ENCODE measurements around the gene ATP6V0B.

ATP6V0B gene

GRCh38 chr1:43983253-43983899 lies 8.6 kb downstream of the ATP6V0B start:
- Histone ChIP-seq H3K4me1 (ENCODE audit: control insufficient read depth, insufficient read depth, low read length) (peaks cover 40% of the 10 kb centered on the region), H3K36me3 (ENCODE audit: control insufficient read depth, insufficient read depth, low read length) (no peaks in the 10 kb centered on the region), H3K9me3 (ENCODE audit: control insufficient read depth, low read length) (no peaks in the 10 kb centered on the region), H3K27me3 (ENCODE audit: control insufficient read depth, insufficient read depth, low read length) (no peaks in the 10 kb centered on the region), H3K4me3 (ENCODE audit: low read length) (no peak overlapping the region), H3K9ac (ENCODE audit: low read length) (no peak overlapping the region)

GRCh38 chr1:43984855-43985254 lies 10.1 kb downstream of the ATP6V0B start:
- no peak overlapping the region for H3K9ac ChIP-seq (ENCODE audit: low read length)
- H3K4me1 ChIP-seq (ENCODE audit: control insufficient read depth, insufficient read depth, low read length): peaks cover 33% of the 10 kb centered on the region
- H3K9me3 ChIP-seq (ENCODE audit: control insufficient read depth, low read length): no peaks in the 10 kb centered on the region
- no peaks in the 10 kb centered on the region for H3K36me3 ChIP-seq (ENCODE audit: control insufficient read depth, insufficient read depth, low read length)
- no peak overlapping the region for H3K4me3 ChIP-seq (ENCODE audit: low read length)
- no peaks in the 10 kb centered on the region for H3K27me3 ChIP-seq (ENCODE audit: control insufficient read depth, insufficient read depth, low read length)

GRCh38 chr1:43985984-43986595 lies 11.3 kb downstream of the ATP6V0B start:
- Histone ChIP-seq H3K36me3 (ENCODE audit: control insufficient read depth, insufficient read depth, low read length) (no peaks in the 10 kb centered on the region), H3K9ac (ENCODE audit: low read length) (no peak overlapping the region)

GRCh38 chr1:43986712-43987111 lies 12.0 kb downstream of the ATP6V0B start:
- no peak overlapping the region for H3K9ac ChIP-seq (ENCODE audit: low read length)
- H3K27me3 ChIP-seq (ENCODE audit: control insufficient read depth, insufficient read depth, low read length): no peaks in the 10 kb centered on the region
- H3K36me3 ChIP-seq (ENCODE audit: control insufficient read depth, insufficient read depth, low read length): no peaks in the 10 kb centered on the region
- H3K4me3 ChIP-seq (ENCODE audit: low read length): no peak overlapping the region
- H3K4me1 ChIP-seq (ENCODE audit: control insufficient read depth, insufficient read depth, low read length): peaks cover 25% of the 10 kb centered on the region
- H3K9me3 ChIP-seq (ENCODE audit: control insufficient read depth, low read length): no peaks in the 10 kb centered on the region

More at GRCh38 chr1:43985984-43986595, 11.3 kb downstream of the ATP6V0B start:
- H3K4me3 ChIP-seq (ENCODE audit: low read length): no peak overlapping the region
- H3K4me1 ChIP-seq (ENCODE audit: control insufficient read depth, insufficient read depth, low read length): peaks cover 28% of the 10 kb centered on the region
- no peaks in the 10 kb centered on the region for H3K9me3 ChIP-seq (ENCODE audit: control insufficient read depth, low read length)
- H3K27me3 ChIP-seq (ENCODE audit: control insufficient read depth, insufficient read depth, low read length): no peaks in the 10 kb centered on the region

GRCh38 chr1:43987159-43987902 lies 12.6 kb downstream of the ATP6V0B start:
- H3K9ac ChIP-seq (ENCODE audit: low read length): no peak overlapping the region
- H3K27me3 ChIP-seq (ENCODE audit: control insufficient read depth, insufficient read depth, low read length): no peaks in the 10 kb centered on the region
- H3K36me3 ChIP-seq (ENCODE audit: control insufficient read depth, insufficient read depth, low read length): no peaks in the 10 kb centered on the region
- no peaks in the 10 kb centered on the region for H3K9me3 ChIP-seq (ENCODE audit: control insufficient read depth, low read length)
- H3K4me1 ChIP-seq (ENCODE audit: control insufficient read depth, insufficient read depth, low read length): peaks cover 31% of the 10 kb centered on the region
- H3K4me3 ChIP-seq (ENCODE audit: low read length): no peak overlapping the region

- H3K36me3 ChIP-seq (ENCODE audit: control insufficient read depth, insufficient read depth, low read length): no peaks in the 10 kb centered on the region
- peaks cover 37% of the 10 kb centered on the region for H3K4me1 ChIP-seq (ENCODE audit: control insufficient read depth, insufficient read depth, low read length)
- H3K27me3 ChIP-seq (ENCODE audit: control insufficient read depth, insufficient read depth, low read length): no peaks in the 10 kb centered on the region
- H3K9me3 ChIP-seq (ENCODE audit: control insufficient read depth, low read length): no peaks in the 10 kb centered on the region
- H3K9ac ChIP-seq (ENCODE audit: low read length): peak overlapping the region; percentile 74
- peak overlapping the region; percentile 61 for H3K4me3 ChIP-seq (ENCODE audit: low read length)
Measured at GRCh38 chr1:43990271-43991199, 15.8 kb downstream of the ATP6V0B start.

GRCh38 chr1:43991200-43991475 lies 16.4 kb downstream of the ATP6V0B start:
- no peaks in the 10 kb centered on the region for H3K36me3 ChIP-seq (ENCODE audit: control insufficient read depth, insufficient read depth, low read length)
- peak overlapping the region; percentile 61 for H3K4me3 ChIP-seq (ENCODE audit: low read length)
- H3K4me1 ChIP-seq (ENCODE audit: control insufficient read depth, insufficient read depth, low read length): peaks cover 35% of the 10 kb centered on the region
- no peaks in the 10 kb centered on the region for H3K9me3 ChIP-seq (ENCODE audit: control insufficient read depth, low read length)
- H3K27me3 ChIP-seq (ENCODE audit: control insufficient read depth, insufficient read depth, low read length): no peaks in the 10 kb centered on the region
- peak overlapping the region; percentile 74 for H3K9ac ChIP-seq (ENCODE audit: low read length)

GRCh38 chr1:43991476-43992231 lies 16.9 kb downstream of the ATP6V0B start, which contains the start of gene CCDC24:
CCDC24 (plus strand) TSS chr1:43991599; CDS start chr1:43991879, 280 bp downstream.
- peak within 1 kb of the TSS; percentile 74 for H3K9ac ChIP-seq (ENCODE audit: low read length)
- no peaks in the 10 kb centered on the region for H3K27me3 ChIP-seq (ENCODE audit: control insufficient read depth, insufficient read depth, low read length)
- H3K4me1 ChIP-seq (ENCODE audit: control insufficient read depth, insufficient read depth, low read length): peaks cover 29% of the 10 kb centered on the region
- H3K36me3 ChIP-seq (ENCODE audit: control insufficient read depth, insufficient read depth, low read length): no peaks in the 10 kb centered on the region
- H3K4me3 ChIP-seq (ENCODE audit: low read length): peak within 1 kb of the TSS; percentile 61
- H3K9me3 ChIP-seq (ENCODE audit: control insufficient read depth, low read length): no peaks in the 10 kb centered on the region

- Histone ChIP-seq H3K9me3 (ENCODE audit: control insufficient read depth, low read length) (no peaks in the 10 kb centered on the region), H3K4me1 (ENCODE audit: control insufficient read depth, insufficient read depth, low read length) (peaks cover 27% of the 10 kb centered on the region), H3K4me3 (ENCODE audit: low read length) (peak overlapping the region; percentile 61), H3K36me3 (ENCODE audit: control insufficient read depth, insufficient read depth, low read length) (no peaks in the 10 kb centered on the region), H3K9ac (ENCODE audit: low read length) (peak overlapping the region; percentile 74), H3K27me3 (ENCODE audit: control insufficient read depth, insufficient read depth, low read length) (no peaks in the 10 kb centered on the region)
Measured at GRCh38 chr1:43992232-43992995, 17.7 kb downstream of the ATP6V0B start.

GRCh38 chr1:43993206-43993914 lies 18.6 kb downstream of the ATP6V0B start:
- no peaks in the 10 kb centered on the region for H3K36me3 ChIP-seq (ENCODE audit: control insufficient read depth, insufficient read depth, low read length)
- peaks cover 36% of the 10 kb centered on the region for H3K4me1 ChIP-seq (ENCODE audit: control insufficient read depth, insufficient read depth, low read length)
- no peaks in the 10 kb centered on the region for H3K9me3 ChIP-seq (ENCODE audit: control insufficient read depth, low read length)
- no peak overlapping the region for H3K4me3 ChIP-seq (ENCODE audit: low read length)
- no peak overlapping the region for H3K9ac ChIP-seq (ENCODE audit: low read length)
- H3K27me3 ChIP-seq (ENCODE audit: control insufficient read depth, insufficient read depth, low read length): no peaks in the 10 kb centered on the region

Measured in mucosa of stomach (tissue), 1 donor.